ENCODE measurements around the gene RNF149. TPM values are rescaled to one million over a fixed set of nuclear protein-coding genes. Genes with fewer than 3 reads are reported as not detected.

RNF149 gene
- total and polyA plus RNA-seq, 9 of the 15 experiments (the other 6 are each of a cell fraction or from before 2014, with no cell fraction given): 9.0 to 31.5 (median 22.8) TPM

GRCh38 chr2:101328474-101329007 lies 20.0 kb upstream of the RNF149 start (continued):
- TF ChIP-seq, protein P1, sequence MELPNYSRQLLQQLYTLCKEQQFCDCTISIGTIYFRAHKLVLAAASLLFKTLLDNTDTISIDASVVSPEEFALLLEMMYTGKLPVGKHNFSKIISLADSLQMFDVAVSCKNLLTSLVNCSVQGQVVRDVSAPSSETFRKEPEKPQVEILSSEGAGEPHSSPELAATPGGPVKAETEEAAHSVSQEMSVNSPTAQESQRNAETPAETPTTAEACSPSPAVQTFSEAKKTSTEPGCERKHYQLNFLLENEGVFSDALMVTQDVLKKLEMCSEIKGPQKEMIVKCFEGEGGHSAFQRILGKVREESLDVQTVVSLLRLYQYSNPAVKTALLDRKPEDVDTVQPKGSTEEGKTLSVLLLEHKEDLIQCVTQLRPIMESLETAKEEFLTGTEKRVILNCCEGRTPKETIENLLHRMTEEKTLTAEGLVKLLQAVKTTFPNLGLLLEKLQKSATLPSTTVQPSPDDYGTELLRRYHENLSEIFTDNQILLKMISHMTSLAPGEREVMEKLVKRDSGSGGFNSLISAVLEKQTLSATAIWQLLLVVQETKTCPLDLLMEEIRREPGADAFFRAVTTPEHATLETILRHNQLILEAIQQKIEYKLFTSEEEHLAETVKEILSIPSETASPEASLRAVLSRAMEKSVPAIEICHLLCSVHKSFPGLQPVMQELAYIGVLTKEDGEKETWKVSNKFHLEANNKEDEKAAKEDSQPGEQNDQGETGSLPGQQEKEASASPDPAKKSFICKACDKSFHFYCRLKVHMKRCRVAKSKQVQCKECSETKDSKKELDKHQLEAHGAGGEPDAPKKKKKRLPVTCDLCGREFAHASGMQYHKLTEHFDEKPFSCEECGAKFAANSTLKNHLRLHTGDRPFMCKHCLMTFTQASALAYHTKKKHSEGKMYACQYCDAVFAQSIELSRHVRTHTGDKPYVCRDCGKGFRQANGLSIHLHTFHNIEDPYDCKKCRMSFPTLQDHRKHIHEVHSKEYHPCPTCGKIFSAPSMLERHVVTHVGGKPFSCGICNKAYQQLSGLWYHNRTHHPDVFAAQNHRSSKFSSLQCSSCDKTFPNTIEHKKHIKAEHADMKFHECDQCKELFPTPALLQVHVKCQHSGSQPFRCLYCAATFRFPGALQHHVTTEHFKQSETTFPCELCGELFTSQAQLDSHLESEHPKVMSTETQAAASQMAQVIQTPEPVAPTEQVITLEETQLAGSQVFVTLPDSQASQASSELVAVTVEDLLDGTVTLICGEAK (IDR thresholded peaks at IDR 0.05): peak; percentile 44; the same call in 1 of the 2 replicates
- TF ChIP-seq, protein P1 (CRISPR knock-in tag; IDR thresholded peaks at IDR 0.05): no peak
- TF ChIP-seq MEF2A (IDR thresholded peaks at IDR 0.05; ENCODE audit: control insufficient read depth, low read depth, low read length): no peak
